ENCODE results near the gene CACTIN.
A peak's percentile ranks its signal among the peaks of the same experiment; 100 is the strongest.

Gene CACTIN

DNA sequence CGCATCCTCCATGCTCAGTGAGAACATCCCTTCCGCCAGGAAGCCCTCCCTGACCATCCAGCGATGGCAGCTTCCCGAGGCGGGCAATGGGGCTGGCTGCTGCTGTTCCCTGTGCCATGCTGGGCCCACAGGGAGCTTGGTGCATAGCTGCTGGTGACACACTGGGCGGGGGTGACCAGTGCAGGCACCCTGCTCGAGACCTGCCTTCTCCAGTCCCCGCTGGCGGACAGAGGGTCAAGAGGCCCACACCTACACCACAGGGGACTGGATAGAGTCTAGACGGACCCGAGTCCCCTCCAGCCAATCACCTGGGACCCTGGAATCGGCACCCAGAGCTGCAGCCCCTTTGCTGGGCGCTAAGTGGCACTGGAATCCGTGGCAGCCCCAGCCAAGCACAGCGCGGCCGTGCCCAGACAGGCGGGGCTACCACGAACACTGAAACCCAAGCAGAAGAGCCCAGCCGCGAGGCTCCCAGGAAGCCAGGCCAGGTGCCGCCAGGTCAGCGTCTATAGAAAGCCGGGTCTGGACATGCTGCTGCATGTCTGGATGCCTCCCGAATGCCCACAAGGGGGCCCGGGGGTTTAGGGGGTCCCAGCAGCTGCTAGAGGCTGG, 11.0 kb downstream of the CACTIN start:
- Mint-ChIP-seq H3K4me3 (no peak overlapping the region), H3K9me3 (no peaks in the 10 kb centered on the region), H3K36me3 (ENCODE audit: low read depth) (peaks cover 8% of the 10 kb centered on the region), H3K27ac (peak overlapping the region; percentile 66), H3K4me1 (peaks cover 8% of the 10 kb centered on the region), H3K27me3 (ENCODE audit: low read depth, poor library complexity) (no peaks in the 10 kb centered on the region)
- DNase-seq = no peak
- TF ChIP-seq, protein P1, sequence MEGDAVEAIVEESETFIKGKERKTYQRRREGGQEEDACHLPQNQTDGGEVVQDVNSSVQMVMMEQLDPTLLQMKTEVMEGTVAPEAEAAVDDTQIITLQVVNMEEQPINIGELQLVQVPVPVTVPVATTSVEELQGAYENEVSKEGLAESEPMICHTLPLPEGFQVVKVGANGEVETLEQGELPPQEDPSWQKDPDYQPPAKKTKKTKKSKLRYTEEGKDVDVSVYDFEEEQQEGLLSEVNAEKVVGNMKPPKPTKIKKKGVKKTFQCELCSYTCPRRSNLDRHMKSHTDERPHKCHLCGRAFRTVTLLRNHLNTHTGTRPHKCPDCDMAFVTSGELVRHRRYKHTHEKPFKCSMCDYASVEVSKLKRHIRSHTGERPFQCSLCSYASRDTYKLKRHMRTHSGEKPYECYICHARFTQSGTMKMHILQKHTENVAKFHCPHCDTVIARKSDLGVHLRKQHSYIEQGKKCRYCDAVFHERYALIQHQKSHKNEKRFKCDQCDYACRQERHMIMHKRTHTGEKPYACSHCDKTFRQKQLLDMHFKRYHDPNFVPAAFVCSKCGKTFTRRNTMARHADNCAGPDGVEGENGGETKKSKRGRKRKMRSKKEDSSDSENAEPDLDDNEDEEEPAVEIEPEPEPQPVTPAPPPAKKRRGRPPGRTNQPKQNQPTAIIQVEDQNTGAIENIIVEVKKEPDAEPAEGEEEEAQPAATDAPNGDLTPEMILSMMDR (IDR thresholded peaks at IDR 0.05) = no peak

DNA sequence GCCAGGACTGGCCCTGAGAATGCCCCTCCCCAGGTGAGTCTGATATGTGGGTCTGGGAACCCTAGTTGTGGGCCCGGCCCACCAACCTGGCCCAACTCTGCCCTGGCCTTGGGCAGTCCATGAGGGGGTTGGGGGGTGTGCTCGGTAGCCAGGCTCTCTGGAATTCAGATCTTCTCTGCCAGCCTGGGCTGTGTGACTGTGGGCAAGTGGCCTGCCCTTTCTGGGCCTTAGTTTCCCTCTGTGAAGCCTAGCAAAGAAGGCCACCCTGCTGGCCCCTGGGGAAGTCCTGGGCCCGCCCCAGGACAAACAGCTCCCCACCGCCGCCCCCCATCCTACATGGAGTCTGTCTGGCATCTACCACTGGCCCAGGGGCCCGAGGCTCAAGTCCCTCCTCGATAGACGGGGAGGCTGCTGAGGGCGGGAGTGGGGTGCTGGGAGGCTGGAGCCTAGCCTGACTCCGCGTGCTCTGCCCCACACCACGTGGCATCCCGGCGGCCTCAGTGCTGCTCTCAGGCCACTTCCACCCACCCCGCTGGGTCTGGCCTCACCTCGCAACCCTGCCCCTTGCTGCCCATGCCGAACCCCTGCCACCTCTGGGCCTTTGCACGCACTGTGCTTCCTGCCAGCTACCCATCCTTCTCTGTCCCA, 11.6 kb downstream of the CACTIN start:
- DNase-seq = no peak
- Mint-ChIP-seq H3K9me3 (no peaks in the 10 kb centered on the region), H3K36me3 (ENCODE audit: low read depth) (peaks cover 11% of the 10 kb centered on the region), H3K4me3 (no peak overlapping the region), H3K27me3 (ENCODE audit: low read depth, poor library complexity) (no peaks in the 10 kb centered on the region), H3K27ac (peak overlapping the region; percentile 66), H3K4me1 (peaks cover 8% of the 10 kb centered on the region)
- TF ChIP-seq, protein P1 (IDR thresholded peaks at IDR 0.05) = no peak

DNA sequence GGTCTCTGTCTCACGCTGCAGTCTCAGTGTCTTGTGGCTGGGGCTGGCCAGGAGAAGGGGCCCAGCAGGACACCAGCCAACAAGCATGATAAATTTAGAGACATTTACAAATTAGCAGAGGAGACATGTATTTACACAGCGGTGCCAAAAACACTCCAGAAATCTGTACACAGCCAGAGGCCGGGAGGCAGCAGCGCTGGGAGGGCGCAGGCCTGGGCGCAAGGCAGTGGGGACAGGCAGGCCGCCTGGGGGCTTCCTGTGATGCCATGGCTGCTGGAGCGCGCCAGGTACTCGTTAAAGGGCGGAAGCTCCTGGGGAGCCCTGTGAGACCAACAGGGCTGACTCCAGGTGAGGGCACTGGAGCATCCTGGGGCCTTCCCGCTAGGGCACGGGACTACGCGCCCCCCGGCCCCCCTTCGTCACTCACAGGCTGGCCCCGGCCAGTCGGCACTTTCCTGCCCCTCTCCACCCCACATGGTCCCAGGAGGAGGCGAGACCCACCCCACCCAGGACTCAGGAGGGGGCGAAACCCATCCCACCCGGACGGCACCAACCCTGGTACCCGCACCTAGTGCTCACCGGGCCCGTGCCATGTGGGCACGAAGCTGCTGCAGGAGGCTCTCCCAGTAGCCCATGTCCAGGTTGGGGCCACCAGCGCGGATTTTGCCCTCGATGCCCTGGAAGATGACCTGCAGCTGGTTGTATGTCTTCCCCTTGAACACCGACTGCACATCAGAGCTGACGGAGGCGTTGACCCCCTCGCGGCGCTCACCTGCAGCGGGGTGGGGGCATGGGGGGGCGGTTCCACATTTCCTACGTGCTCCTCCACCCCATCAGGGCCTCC, 12.6 kb downstream of the CACTIN start:
- Mint-ChIP-seq H3K4me1 (peaks cover 8% of the 10 kb centered on the region), H3K27me3 (ENCODE audit: low read depth, poor library complexity) (no peaks in the 10 kb centered on the region), H3K36me3 (ENCODE audit: low read depth) (peaks cover 11% of the 10 kb centered on the region), H3K4me3 (no peak overlapping the region), H3K27ac (no peak overlapping the region), H3K9me3 (no peaks in the 10 kb centered on the region)
- no peak for DNase-seq
- TF ChIP-seq, protein P1 (IDR thresholded peaks at IDR 0.05) = no peak

DNA sequence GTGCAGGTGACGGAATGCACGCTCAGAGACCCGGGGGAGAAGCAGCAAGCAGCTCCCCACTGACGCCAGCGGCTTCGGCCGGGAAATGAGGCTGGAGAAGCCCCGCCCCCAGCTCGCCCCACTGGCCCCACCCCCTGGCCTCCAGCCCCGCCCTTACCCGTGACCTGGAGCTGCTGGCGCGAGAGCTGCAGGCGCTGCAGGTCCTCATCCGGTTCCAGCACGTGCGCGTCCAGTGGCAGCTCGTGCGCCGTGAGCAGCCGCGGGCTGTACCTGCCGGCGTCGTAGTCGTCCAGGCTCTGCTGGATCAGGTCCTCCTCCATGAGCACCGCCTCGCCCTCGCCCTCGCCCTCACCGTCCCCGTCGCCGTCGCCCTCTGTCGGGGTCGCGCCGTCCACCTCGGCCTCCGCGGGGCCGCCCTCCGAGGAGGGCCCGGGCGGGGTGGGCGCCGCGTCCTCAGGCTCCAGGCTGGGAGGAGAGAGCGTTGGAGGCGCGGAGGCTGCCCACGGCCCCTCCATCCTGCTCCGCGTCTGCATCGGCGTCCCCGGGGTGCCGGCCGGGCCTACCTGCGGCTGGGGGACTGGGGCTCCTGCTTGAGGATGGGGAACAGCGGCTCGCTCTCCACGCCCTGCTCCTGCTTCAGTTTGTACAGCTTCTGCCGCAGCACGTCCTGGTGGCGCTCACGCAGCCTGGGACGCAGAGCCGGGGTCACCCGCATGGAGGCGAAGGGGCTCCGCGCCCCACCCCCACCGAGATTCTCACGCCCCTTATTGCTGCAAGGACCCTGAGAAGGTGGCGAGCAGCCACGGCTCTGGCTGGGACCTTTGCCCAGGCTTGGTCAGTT, 13.5 kb downstream of the CACTIN start:
- Mint-ChIP-seq H3K4me3 (no peak overlapping the region), H3K27ac (no peak overlapping the region), H3K36me3 (ENCODE audit: low read depth) (peaks cover 11% of the 10 kb centered on the region), H3K4me1 (peaks cover 11% of the 10 kb centered on the region), H3K9me3 (no peaks in the 10 kb centered on the region), H3K27me3 (ENCODE audit: low read depth, poor library complexity) (no peaks in the 10 kb centered on the region)
- peak; percentile 43 for DNase-seq
- TF ChIP-seq, protein P1 (IDR thresholded peaks at IDR 0.05) = no peak

DNA sequence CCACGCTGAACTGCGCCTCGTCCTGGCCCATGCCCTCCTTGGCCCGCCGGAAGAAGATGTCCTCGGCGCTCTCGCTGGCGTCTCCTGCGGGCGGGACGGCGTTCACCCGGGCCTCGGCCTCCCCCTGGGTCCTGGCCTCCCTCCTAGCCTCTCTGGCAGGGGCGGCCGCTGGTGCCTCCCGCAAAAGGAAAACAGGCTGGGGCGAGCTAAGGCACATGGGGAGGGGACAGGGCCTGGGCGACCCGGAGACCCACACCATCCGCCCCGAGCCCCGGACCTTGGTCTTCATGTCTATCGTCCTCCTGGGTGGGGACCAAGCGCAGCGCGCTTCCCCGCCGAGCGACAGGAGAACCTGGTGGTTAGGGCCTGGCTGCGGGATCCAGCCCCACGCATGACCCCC, 14.3 kb downstream of the CACTIN start:
- TF ChIP-seq, protein P1 (IDR thresholded peaks at IDR 0.05) = no peak
- Mint-ChIP-seq H3K27me3 (ENCODE audit: low read depth, poor library complexity) (peaks cover 1% of the 10 kb centered on the region), H3K9me3 (no peaks in the 10 kb centered on the region), H3K36me3 (ENCODE audit: low read depth) (peaks cover 11% of the 10 kb centered on the region), H3K4me3 (no peak overlapping the region), H3K4me1 (peaks cover 14% of the 10 kb centered on the region), H3K27ac (no peak overlapping the region)
- no peak for DNase-seq

Measured in nephron progenitor cell (in vitro differentiated cells).